HuH-7 (cell line): ENCODE measurements around the gene UPB1.

Experiments used
- DNase-seq: peaks from one replicate; pipeline ENCODE4 v3.0.0; 2011; ENCODE audit warnings: low spot score

The UPB1 gene

GRCh38 chr22:24494528-24495364, at the start of gene UPB1:
Gene UPB1, plus strand, starts transcription at chr22:24495332. Its CDS starts 72 bp downstream, at chr22:24495404.
- DNase-seq: peak; percentile 58

- DNase-seq: no peak
These were observed 49.5 kb upstream of the UPB1 start for GRCh38 chr22:24445481-24446259.

- no peak for DNase-seq
These were observed 48.9 kb upstream of the UPB1 start for GRCh38 chr22:24446260-24446611.

- no peak for DNase-seq
These were observed 44.5 kb upstream of the UPB1 start for GRCh38 chr22:24450610-24451009.

GRCh38 chr22:24451162-24451561, 44.0 kb upstream of the UPB1 start:
- DNase-seq: no peak

- DNase-seq: no peak
These were observed 41.3 kb upstream of the UPB1 start for GRCh38 chr22:24453853-24454252.

GRCh38 chr22:24455039-24455438, 40.1 kb upstream of the UPB1 start:
- DNase-seq: no peak

GRCh38 chr22:24455751-24456426, 39.2 kb upstream of the UPB1 start:
- no peak for DNase-seq

GRCh38 chr22:24457894-24458420, 37.2 kb upstream of the UPB1 start:
- no peak for DNase-seq

- DNase-seq: no peak
These were observed 35.2 kb upstream of the UPB1 start for GRCh38 chr22:24459911-24460310.

- DNase-seq: no peak
These were observed 34.6 kb upstream of the UPB1 start for GRCh38 chr22:24460418-24461089.

- no peak for DNase-seq
These were observed 31.9 kb upstream of the UPB1 start for GRCh38 chr22:24463071-24463760.

- DNase-seq: no peak
These were observed 29.6 kb upstream of the UPB1 start for GRCh38 chr22:24465566-24465965.

- DNase-seq: no peak
These were observed 29.2 kb upstream of the UPB1 start for GRCh38 chr22:24465975-24466374.

- DNase-seq: no peak
These were observed 28.3 kb upstream of the UPB1 start for GRCh38 chr22:24466716-24467328.

GRCh38 chr22:24467340-24467739, 27.8 kb upstream of the UPB1 start:
- no peak for DNase-seq

GRCh38 chr22:24471570-24471969, 23.6 kb upstream of the UPB1 start:
- no peak for DNase-seq

GRCh38 chr22:24473284-24473683, 21.8 kb upstream of the UPB1 start:
- no peak for DNase-seq

- DNase-seq: no peak
These were observed 20.9 kb upstream of the UPB1 start for GRCh38 chr22:24474221-24474620.

- no peak for DNase-seq
These were observed 20.4 kb upstream of the UPB1 start for GRCh38 chr22:24474649-24475255.
